ENCODE data around the gene APOC4.

- TF ChIP-seq CTCF (IDR thresholded peaks at IDR 0.05): no peak
- TF ChIP-seq TCF7L2 (IDR thresholded peaks at IDR 0.05; ENCODE audit: low read depth, low read length): no peak
- no peak for TF ChIP-seq REST (IDR thresholded peaks at IDR 0.05; ENCODE audit: insufficient read depth in 1 of 2, low read depth in 2 of 2, low read length in 1 of 2)
- no peak for TF ChIP-seq POLR2AphosphoS5 (IDR thresholded peaks at IDR 0.05; ENCODE audit: low read depth, low read length)
Measured at GRCh38 chr19:44954278-44954648, 12.2 kb downstream of the APOC4 start.

Data from Panc1 (cell line).